ENCODE measurements around the gene P4HA2.

The P4HA2 gene

GRCh38 chr5:132227485-132228240 is at the start of gene P4HA2:
TSS of gene P4HA2 (minus strand) at chr5:132227853. CDS start at chr5:132218626, 9,227 bp downstream.
- DNase-seq (ENCODE audit: extremely low read depth in 1 of 2, low read depth in 1 of 2), result peak; percentile 26 to 39

- DNase-seq (ENCODE audit: extremely low read depth in 1 of 2, low read depth in 1 of 2), result no peak
These were observed 49.6 kb upstream of the P4HA2 start for GRCh38 chr5:132277256-132277655.

- DNase-seq (ENCODE audit: extremely low read depth in 1 of 2, low read depth in 1 of 2), result no peak
These were observed 47.9 kb upstream of the P4HA2 start for GRCh38 chr5:132275367-132276220.

GRCh38 chr5:132274050-132274792 is 46.6 kb upstream of the P4HA2 start:
- DNase-seq (ENCODE audit: extremely low read depth in 1 of 2, low read depth in 1 of 2), result no peak

- DNase-seq (ENCODE audit: extremely low read depth in 1 of 2, low read depth in 1 of 2), result no peak
These were observed 46.0 kb upstream of the P4HA2 start for GRCh38 chr5:132273631-132274030.

- no peak for DNase-seq (ENCODE audit: extremely low read depth in 1 of 2, low read depth in 1 of 2)
These were observed 44.9 kb upstream of the P4HA2 start for GRCh38 chr5:132272311-132273210.

- no peak for DNase-seq (ENCODE audit: extremely low read depth in 1 of 2, low read depth in 1 of 2)
These were observed 43.9 kb upstream of the P4HA2 start for GRCh38 chr5:132271251-132272246.

- DNase-seq (ENCODE audit: extremely low read depth in 1 of 2, low read depth in 1 of 2), result no peak
These were observed 43.1 kb upstream of the P4HA2 start for GRCh38 chr5:132270706-132271105.

- DNase-seq (ENCODE audit: extremely low read depth in 1 of 2, low read depth in 1 of 2), result no peak
These were observed 42.6 kb upstream of the P4HA2 start for GRCh38 chr5:132270335-132270665.

- DNase-seq (ENCODE audit: extremely low read depth in 1 of 2, low read depth in 1 of 2), result no peak
These were observed 42.1 kb upstream of the P4HA2 start for GRCh38 chr5:132269635-132270334.

GRCh38 chr5:132268769-132269551 is 41.3 kb upstream of the P4HA2 start:
- no peak for DNase-seq (ENCODE audit: extremely low read depth in 1 of 2, low read depth in 1 of 2)

GRCh38 chr5:132267931-132268768 is 40.5 kb upstream of the P4HA2 start:
- no peak for DNase-seq (ENCODE audit: extremely low read depth in 1 of 2, low read depth in 1 of 2)

- DNase-seq (ENCODE audit: extremely low read depth in 1 of 2, low read depth in 1 of 2), result no peak
These were observed 39.6 kb upstream of the P4HA2 start for GRCh38 chr5:132267166-132267739.

- no peak for DNase-seq (ENCODE audit: extremely low read depth in 1 of 2, low read depth in 1 of 2)
These were observed 39.1 kb upstream of the P4HA2 start for GRCh38 chr5:132266836-132267160.

- DNase-seq (ENCODE audit: extremely low read depth in 1 of 2, low read depth in 1 of 2), result no peak
These were observed 38.6 kb upstream of the P4HA2 start for GRCh38 chr5:132266031-132266835.

Data from stimulated activated CD8-positive, alpha-beta memory T cell treated with anti-CD3 and anti-CD28 coated beads, Interleukin-7, amount 100 ng/mL, for 48 hours (primary cell).